Measurements from ENCODE around the gene PLXNA2.

- TF ChIP-seq CTCF (IDR thresholded peaks at IDR 0.05; ENCODE audit: borderline replicate concordance, extremely low read depth, low read length, poor library complexity, severe bottlenecking), result no peak
- TF ChIP-seq EZH2 (IDR thresholded peaks at IDR 0.05; ENCODE audit: borderline replicate concordance, low read depth, low read length, severe bottlenecking), result no peak
Measured at GRCh38 chr1:208065862-208066261, 178.3 kb downstream of the PLXNA2 start.
